Colon (tissue), 2 donors: ENCODE results near the gene STARD13.

Source experiments
- FAIRE-seq: peaks from 2 replicates; lab custom pipeline; 2012; peaks lifted over from hg19 to GRCh38; lab: Jason Lieb, UNC
- donor health status: control.
- donor health status: control.

The STARD13 gene

DNA sequence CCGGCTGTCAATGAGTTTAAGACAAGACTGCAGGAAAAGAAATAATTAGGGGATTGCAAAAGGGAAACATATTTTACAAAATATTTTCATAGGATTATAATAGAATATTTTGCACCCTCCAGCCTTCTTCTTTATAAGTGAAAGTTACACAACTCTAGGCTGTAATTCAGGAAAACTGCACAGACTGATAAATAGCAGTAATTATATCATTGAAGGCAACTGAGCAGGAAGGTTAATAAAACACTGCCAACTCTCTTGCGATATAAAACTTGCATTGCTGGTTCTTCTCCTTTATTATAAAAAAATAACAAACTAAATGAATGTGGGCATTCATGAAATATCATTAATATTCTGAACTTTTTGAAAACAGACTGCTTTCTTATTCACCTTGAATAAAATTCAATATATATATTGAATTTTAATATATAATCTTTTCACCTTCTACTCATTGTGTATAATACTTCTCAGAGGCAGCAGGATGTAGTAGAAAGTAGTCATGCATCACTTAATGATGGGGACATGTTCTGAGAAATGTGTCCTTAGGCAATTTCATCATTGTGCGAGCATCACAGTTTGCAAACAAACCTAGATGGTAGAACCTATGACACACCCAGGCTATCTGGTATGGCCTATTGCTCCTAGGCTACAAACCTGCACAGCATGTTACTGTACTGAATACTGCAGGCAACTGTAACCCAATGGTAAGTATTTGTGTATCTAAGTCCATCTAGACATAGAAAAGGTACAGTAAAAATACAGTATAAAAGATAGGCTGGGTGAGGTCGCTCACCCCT lies 24.9 kb upstream of the STARD13 start:
- no peak for FAIRE-seq

DNA sequence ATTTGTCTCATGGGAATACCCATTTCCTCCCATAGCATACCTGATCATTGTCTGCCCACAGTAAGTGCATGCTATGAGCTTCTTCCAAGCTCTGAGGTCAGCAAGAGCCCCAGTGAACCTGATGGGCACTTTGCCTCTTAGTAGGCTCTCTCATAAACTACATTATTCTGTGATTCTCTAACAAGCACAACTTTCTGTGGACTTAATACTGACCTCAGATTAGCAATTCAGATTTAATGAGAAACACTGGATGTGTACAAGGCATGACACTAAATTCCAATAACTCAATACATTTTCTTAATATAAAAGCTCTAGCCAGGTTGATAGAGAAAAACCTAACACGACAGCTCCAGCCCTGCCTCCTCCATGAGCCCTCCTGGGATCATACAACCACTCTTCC lies 23.3 kb upstream of the STARD13 start:
- FAIRE-seq, result no peak

GRCh38 chr13:33307843-33308242 lies 22.3 kb upstream of the STARD13 start:
- no peak for FAIRE-seq

- no peak for FAIRE-seq
Observed at GRCh38 chr13:33303855-33304597, 18.5 kb upstream of the STARD13 start.

DNA sequence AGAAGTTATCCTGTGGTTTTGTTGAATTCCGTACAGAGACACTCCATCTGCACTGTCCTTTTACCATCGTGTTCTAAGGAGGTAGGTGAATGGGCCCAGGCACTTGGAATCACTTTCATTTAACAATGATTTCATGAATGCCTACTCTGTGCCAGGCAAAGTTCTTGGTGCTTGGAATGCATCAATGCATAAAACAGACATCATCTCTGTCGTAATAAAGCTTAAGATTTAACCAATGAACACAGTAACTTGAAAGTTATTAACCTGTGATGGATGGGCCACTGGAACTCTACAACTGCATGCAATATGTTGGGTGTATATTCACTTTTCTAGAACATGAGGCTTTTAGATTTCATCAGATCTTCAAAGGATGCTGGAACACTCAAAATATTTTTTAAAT lies 14.1 kb upstream of the STARD13 start:
- no peak for FAIRE-seq

DNA sequence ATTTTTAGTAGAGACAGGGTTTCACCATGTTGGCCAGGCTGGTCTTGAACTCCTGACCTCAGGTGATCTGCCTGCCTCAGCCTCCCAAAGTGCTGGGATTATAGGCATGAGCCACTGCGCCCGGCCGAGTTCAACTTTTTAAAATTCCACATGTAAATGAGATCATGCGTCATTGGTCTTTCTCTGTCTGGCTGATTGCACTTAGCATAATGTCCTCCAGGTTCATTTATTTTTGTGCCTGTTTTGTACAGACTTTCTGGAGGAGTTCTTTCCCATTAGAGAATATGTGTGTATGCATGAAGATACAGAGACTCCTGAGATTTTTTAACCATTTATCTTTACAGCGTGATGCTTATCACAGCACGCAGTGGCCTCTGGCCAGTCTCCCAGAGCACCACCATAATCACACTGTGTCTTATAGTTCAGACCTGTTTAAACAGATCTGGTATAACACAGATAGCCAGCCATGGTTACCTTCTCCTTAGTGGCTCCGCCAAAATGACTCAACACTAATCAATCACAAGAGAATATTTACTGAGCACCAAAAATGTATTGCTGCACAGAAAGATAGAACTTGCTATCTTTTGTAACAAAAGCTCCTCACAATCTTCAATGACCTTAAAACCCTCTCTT lies 11.4 kb upstream of the STARD13 start:
- FAIRE-seq, result no peak

DNA sequence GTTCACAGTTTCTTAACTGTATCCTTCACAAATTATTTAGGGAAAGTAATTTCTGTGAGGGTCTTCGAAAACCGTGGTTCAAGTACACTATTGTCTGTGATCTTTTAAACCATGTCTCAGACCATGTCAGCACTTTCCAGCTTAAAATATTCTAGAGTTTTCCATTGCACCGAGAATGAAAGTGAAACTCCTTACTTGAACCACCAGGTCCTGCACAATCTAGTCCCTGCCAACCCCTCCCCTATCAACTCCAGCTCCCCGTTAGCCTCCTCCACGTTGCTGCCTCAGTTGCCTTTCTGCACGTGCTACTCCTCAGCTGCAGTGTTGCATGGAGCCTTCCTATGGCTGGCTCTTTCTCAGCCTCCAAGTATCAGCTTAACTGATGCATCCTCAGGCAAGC lies 7.2 kb upstream of the STARD13 start:
- no peak for FAIRE-seq

GRCh38 chr13:33290421-33290965 lies 4.9 kb upstream of the STARD13 start:
- no peak for FAIRE-seq

DNA sequence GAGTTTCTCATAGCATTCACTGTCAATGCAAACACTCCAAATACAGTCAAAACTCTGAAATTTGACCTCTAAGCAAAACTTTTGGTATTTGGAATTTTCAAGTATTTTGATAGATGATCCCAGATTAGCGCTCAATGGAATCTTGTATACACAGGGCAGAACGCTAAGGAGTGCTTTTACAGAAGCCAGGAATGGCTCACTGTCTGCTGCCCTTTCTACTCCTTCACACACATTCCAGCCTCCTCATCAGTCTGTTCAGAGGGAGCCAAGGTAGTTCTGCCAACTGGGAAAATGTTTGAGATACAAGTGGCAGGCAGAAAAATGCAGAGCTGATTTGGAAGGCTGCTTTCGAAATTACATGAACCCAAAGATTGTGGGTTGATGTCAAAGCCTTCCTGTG lies 4.4 kb upstream of the STARD13 start:
- no peak for FAIRE-seq

DNA sequence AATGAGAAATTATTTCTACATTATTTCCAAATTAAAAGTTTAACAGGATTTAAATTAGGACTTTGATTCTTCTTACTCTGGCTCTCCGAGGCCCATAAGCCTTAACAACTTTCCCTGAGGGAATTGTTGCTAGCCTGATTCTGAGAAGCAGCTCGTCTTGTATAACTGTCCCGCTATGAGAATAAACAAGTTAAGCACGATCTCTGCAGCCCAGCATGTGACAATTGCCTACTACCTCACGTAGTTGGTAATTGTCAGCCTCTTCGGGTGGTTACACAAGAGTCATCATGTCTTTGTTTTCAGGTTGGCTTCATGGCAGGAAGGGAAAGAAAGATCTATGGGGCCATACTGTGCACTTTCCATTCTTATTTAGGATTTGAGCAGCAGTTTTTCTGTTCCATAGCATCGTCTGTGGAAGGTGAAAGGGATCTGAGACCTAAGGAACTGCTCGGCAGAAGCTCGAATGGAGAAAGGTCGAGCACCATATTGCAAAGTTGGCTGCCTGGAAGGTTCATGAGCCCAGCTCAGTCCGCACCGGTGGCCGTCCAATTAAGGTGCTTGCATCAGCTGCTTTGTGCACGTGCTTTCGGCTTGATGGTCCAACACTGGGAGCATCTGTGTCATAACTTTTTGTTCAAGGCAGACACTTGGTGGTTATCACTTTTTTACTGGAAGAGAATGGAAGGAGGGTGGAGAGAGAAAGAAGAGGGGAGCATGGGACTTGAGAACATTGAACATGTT lies 1.8 kb upstream of the STARD13 start:
- FAIRE-seq, result no peak

GRCh38 chr13:33286128-33286527 lies 573 bp upstream of the STARD13 start:
- no peak for FAIRE-seq

DNA sequence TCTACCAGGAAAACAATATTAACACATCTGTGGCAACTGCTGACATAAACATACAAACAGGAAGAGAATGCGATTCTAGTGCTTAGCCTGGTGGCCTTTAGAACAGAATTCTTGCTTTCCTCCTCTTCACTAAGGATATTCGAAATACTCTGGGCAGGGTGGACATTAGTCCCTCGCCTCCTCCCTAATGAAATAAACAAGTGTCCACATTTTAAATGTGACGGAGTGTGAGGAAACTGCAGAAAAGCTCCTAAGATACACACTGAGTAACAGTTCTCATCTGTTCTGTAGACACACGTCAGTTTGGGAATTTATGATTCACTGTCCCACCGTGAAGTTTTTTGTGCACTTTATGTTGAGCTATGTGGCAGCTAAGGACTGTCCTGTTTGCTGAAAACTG lies 639 bp downstream of the STARD13 start:
- no peak for FAIRE-seq

DNA sequence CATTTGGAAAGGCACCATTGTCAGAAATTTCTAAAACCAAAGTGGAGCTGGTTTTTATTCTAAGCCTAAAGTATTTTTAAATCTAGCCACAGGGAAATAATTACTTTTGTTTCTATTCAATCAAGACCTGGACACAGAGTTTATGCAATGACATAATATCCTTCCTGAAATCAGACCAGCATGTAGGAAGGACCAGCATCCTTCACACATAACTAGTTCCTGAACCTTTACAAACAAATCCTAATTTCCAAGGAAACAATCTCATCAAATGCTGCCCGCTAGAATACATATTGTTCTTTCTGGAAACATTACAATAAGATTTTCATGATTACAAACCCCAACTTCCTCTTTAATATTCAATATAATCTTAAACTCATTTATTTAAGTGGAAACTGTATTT lies 1.5 kb downstream of the STARD13 start:
- peak; percentile 31 for FAIRE-seq

DNA sequence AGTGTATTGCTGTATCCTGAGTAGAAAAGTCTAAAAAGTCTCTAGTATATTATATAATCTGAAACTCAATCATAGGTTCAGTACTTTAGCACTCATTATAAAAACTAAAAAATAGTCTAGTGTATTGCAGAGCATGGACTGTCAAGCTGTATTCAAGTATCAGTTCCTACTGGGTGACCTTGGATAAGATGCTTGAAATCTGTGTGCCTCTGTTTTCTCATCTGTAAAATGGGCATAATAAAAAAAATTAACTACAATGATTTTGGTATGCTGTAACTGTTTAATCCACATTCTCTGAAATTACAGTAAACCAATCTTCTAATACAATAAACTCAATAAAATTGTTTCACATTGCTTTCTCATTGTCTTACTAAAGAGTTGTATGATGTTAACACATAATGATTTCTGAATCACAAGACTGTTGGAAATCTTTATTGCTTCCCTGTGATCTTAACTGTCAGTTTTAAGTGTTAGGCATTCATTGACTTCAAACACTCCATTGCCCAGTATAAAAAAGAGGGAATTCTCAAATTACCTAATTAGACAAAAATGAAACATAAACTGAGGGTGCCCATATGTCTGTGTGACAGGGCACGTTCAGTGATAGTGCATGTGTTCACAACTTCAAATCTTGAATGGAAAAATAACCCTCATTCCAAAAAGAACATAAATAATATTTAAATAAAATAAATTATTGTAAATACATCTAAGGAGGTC lies 2.2 kb downstream of the STARD13 start:
- no peak for FAIRE-seq

DNA sequence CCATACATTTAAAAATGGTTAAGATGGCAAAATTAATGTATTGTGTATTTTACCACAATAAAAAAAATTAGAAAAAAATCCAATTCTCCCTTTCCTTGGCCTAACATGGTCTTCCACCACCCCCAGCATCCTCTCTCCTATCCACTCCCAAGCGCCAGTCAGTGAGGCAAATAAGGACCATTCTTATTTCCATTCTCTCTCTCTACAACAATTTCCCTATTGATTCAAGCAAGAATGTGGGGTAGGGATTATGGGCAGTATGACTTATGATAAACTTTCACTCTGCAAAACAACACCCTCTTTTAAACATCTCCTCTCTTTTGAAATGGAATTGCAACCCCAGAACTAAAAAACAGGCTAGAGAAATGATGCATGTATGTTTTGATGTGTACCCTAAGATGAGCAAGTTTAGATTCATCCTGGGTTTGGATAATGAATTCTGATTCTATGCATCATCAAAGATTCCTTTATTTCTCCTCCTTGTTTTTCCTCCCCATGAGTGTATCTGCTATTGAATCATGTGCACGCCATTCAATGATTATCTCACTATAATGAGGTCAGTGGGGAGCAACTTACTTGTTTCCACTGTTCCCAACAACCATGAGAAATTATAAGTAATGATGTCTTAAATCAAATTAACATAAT lies 3.5 kb downstream of the STARD13 start:
- no peak for FAIRE-seq

DNA sequence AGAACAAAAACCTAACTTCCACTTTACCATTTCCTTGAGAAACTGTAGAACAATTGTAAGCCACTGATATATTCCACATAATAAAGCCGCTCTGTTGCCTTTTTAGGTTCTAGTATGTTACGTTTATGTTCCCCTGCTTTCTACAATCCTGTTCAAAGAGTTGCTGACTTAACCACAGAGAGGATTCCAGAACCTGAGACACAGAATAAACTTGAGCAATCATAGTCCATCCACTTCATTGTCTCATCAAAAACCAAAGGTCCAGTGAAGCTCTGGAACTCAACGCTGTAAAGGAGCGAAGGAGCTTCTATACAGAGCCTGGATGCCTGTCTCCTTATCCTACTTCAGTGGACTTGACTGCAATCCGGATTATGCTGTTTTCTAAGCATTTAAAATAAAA lies 4.6 kb downstream of the STARD13 start:
- FAIRE-seq, result no peak

GRCh38 chr13:33280279-33280905 lies 5.2 kb downstream of the STARD13 start:
- FAIRE-seq, result no peak

- peak; percentile 24 for FAIRE-seq
Observed at GRCh38 chr13:33279414-33280278, 5.9 kb downstream of the STARD13 start.

DNA sequence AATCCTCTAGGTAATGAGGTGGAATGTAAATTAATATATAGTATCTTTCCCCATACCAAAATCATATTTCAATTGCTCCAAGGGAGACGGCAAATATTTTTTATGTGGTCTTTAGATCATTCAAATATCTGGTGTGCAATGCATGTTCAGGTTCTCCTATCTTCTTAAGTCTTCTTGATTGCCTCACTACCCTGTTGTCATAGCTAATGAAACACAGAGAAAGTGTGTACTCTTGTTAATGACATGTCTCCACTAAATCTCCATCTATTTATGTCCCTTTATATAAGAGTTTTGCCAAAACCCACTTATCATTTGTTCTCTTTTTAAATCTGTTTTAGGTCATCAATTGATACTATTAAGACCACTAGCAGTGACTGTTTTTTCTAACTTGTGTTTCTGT lies 6.6 kb downstream of the STARD13 start:
- FAIRE-seq, result peak; percentile 38

- no peak for FAIRE-seq
Observed at GRCh38 chr13:33277946-33278345, 7.6 kb downstream of the STARD13 start.
